PFSK-1 (cell line): ENCODE data around the gene KCNQ2.

Source experiments
- FOXP2 ChIP-seq: optimal IDR thresholded peaks from 2 replicates; pipeline ENCODE3; 2011; ENCODE audit warnings: borderline replicate concordance, control low read depth, inconsistent platforms; ENCODE audit not compliant: insufficient read depth; ENCODE audit errors: extremely low read length, extremely low read depth
- POLR2AphosphoS5 ChIP-seq: IDR thresholded peaks from 2 replicates; pipeline ENCODE4 v1.6.1; 2012; ENCODE audit warnings: low read depth, mild to moderate bottlenecking, control low read depth, low read length, moderate library complexity
- SIN3A ChIP-seq: IDR thresholded peaks from 2 replicates; pipeline ENCODE4 v1.6.1; 2012; ENCODE audit warnings: mild to moderate bottlenecking, low read length, moderate library complexity, borderline replicate concordance; ENCODE audit not compliant: insufficient read depth

GRCh38 chr20:63377951-63378381 is 94.5 kb downstream of the KCNQ2 start:
- TF ChIP-seq POLR2AphosphoS5 (no peak), SIN3A (no peak), FOXP2 (no peak)
